HEK293 (cell line): ENCODE measurements around the gene GARIN5B.

Source experiments
- SP2 ChIP-seq: fragments of 450-650 bp; formaldehyde crosslinking; IDR thresholded peaks from 2 replicates; pipeline ENCODE4 v1.5.1; 2016; ENCODE audit warnings: missing biosample characterization, missing genetic modification characterization
- ZFHX2 ChIP-seq: fragments of 450-650 bp; formaldehyde crosslinking; conservative IDR thresholded peaks from 2 replicates; pipeline ENCODE4 v1.5.1; 2016; ENCODE audit warnings: missing biosample characterization, missing genetic modification characterization

GRCh38 chr19:55376241-55376933 lies 13.3 kb upstream of the GARIN5B start, which contains the start of gene TMEM190:
- TF ChIP-seq SP2 (no peak), ZFHX2 (tag by site-specific recombination) (peak; percentile 35; the same call in 1 of the 2 replicates)
